Retinal pigment epithelial cell (primary cell): ENCODE measurements around the gene SEPTIN10.
"Not testable (repeated sequence)": the region's sequence is repeated elsewhere in the genome, so short reads cannot be mapped to it uniquely, and the experiment has no call there.

Experiments used
- DNase-seq: peaks from one replicate; pipeline ENCODE4 v3.0.0-alpha.2; 2010; ENCODE audit warnings: low read depth
- H3K4me3 ChIP-seq: 2 replicates; pipeline ENCODE4 v1.5.1; 2011; ENCODE audit warnings: mild to moderate bottlenecking, low read length, control low read depth, moderate library complexity
- CTCF ChIP-seq: conservative IDR thresholded peaks from 2 replicates; pipeline ENCODE4 v1.5.1; 2011; ENCODE audit warnings: low read depth, low read length, control low read depth, inconsistent platforms

SEPTIN10 gene

GRCh38 chr2:109538546-109538945, 75.2 kb downstream of the SEPTIN10 start:
- no peak for TF ChIP-seq CTCF
- no peak for DNase-seq
- no peak overlapping the region for H3K4me3 ChIP-seq

- no peak for TF ChIP-seq CTCF
- no peak overlapping the region for H3K4me3 ChIP-seq
- no peak for DNase-seq
Observed at GRCh38 chr2:109537565-109538222, 76.1 kb downstream of the SEPTIN10 start.

- H3K4me3 ChIP-seq, DNase-seq: not testable (repeated sequence)
Observed at GRCh38 chr2:109536556-109536955, 77.2 kb downstream of the SEPTIN10 start.

GRCh38 chr2:109535217-109535946, 78.4 kb downstream of the SEPTIN10 start:
- H3K4me3 ChIP-seq = no peak overlapping the region
- no peak for TF ChIP-seq CTCF
- DNase-seq = no peak

GRCh38 chr2:109533823-109534222, 79.9 kb downstream of the SEPTIN10 start:
- TF ChIP-seq CTCF = no peak
- DNase-seq = no peak
- no peak overlapping the region for H3K4me3 ChIP-seq

GRCh38 chr2:109532728-109533076, 81.1 kb downstream of the SEPTIN10 start:
- DNase-seq = no peak
- no peak for TF ChIP-seq CTCF
- H3K4me3 ChIP-seq = no peak overlapping the region

- no peak for DNase-seq
- no peak overlapping the region for H3K4me3 ChIP-seq
- TF ChIP-seq CTCF = no peak
Observed at GRCh38 chr2:109531896-109532727, 81.7 kb downstream of the SEPTIN10 start.
